ENCODE results near the gene SLC4A5. TPM values are rescaled to one million over a fixed set of nuclear protein-coding genes. Genes with fewer than 3 reads are reported as not detected.

SLC4A5 gene
- total and polyA plus RNA-seq, 2 of the 8 experiments (the other 6 are each of a cell fraction or from before 2014, with no cell fraction given): 0.42 to 0.52 TPM

GRCh38 chr2:74325815-74326214 is 17.4 kb downstream of the SLC4A5 start (continued):
- TF ChIP-seq RAD21 (IDR thresholded peaks at IDR 0.05 in 1 of 2, conservative IDR thresholded peaks at IDR 0.05 in 1 of 2; ENCODE audit: low read depth in 2 of 2, low read length in 2 of 2) (no peak), TAF1 (IDR thresholded peaks at IDR 0.05; ENCODE audit: low read depth, low read length) (no peak), CBX5 (IDR thresholded peaks at IDR 0.05; ENCODE audit: low read depth, low read length) (no peak), GTF2F1 (IDR thresholded peaks at IDR 0.05; ENCODE audit: borderline replicate concordance, low read depth, low read length) (no peak), CTBP2 (IDR thresholded peaks at IDR 0.05; ENCODE audit: borderline replicate concordance, insufficient read depth, insufficient read length, low read length) (no peak)

Measured in H1 (cell line).